Natural killer cell (primary cell): ENCODE results near the gene SLN. TPM values are rescaled to one million over a fixed set of nuclear protein-coding genes. Genes with fewer than 3 reads are reported as not detected.

Source experiments
- ATAC-seq, 3 donors: fragments of 150-1000 bp in 2 of 3; fragments of 200-7000 bp in 1 of 3; cut with Tn5 transposase; 1 replicate in 1 of 3; 2 replicates in 2 of 3; pipeline ENCODE4 v1.10.0; 2021; ENCODE audit warnings: mild to moderate bottlenecking in 2 of 3, moderate library complexity in 2 of 3
- DNase-seq, 2 donors: peaks; one replicate each; pipeline versions ENCODE4 v3.0.0 to v3.0.0-alpha.2; 2013 to 2021; ENCODE audit warnings: mixed read lengths in 1 of 2
- H3K27ac ChIP-seq: one replicate; pipeline ENCODE4 v1.5.1; 2013; ENCODE audit warnings: mild to moderate bottlenecking, low read length
- H3K27me3 ChIP-seq: one replicate; pipeline ENCODE4 v1.6.1; 2013; ENCODE audit warnings: low read length; ENCODE audit not compliant: control insufficient read depth, insufficient read depth
- H3K36me3 ChIP-seq: one replicate; pipeline ENCODE4 v1.6.1; 2013; ENCODE audit warnings: low read length; ENCODE audit not compliant: control insufficient read depth, insufficient read depth
- H3K4me1 ChIP-seq: one replicate; pipeline ENCODE4 v1.6.1; 2013; ENCODE audit warnings: low read length; ENCODE audit not compliant: control insufficient read depth, insufficient read depth
- H3K4me3 ChIP-seq: one replicate; pipeline ENCODE4 v1.5.1; 2013; ENCODE audit warnings: low read length
- H3K9me3 ChIP-seq: one replicate; pipeline ENCODE4 v1.6.1; 2013; ENCODE audit warnings: low read length; ENCODE audit not compliant: control insufficient read depth, insufficient read depth
- H3K27ac Mint-ChIP-seq, 2 donors: one replicate each; pipeline ENCODE4 v1.8.0; 2022; ENCODE audit warnings: mild to moderate bottlenecking in 2 of 2, mixed read lengths in 2 of 2, moderate library complexity in 1 of 2
- H3K27me3 Mint-ChIP-seq, 2 donors: one replicate each; pipeline ENCODE4 v1.8.0; 2022; ENCODE audit warnings: low read depth in 2 of 2, mixed read lengths in 2 of 2
- H3K36me3 Mint-ChIP-seq: one replicate; pipeline ENCODE4 v1.8.0; 2022; ENCODE audit warnings: mixed read lengths
- H3K4me1 Mint-ChIP-seq, 2 donors: one replicate each; pipeline ENCODE4 v1.8.0; 2022; ENCODE audit warnings: mixed read lengths in 2 of 2
- H3K4me3 Mint-ChIP-seq: one replicate; pipeline ENCODE4 v1.8.0; 2022; ENCODE audit warnings: mild to moderate bottlenecking, moderate library complexity, mixed read lengths
- H3K9me3 Mint-ChIP-seq, 2 donors: one replicate each; pipeline ENCODE4 v1.8.0; 2022; ENCODE audit warnings: mixed read lengths in 2 of 2
- CTCF ChIP-seq: fragments of 200-600 bp; IDR thresholded peaks from one replicate; pipeline ENCODE4 v1.8.0; 2022; ENCODE audit warnings: antibody characterized with exemption
- WGBS: methylation state at CpG from one replicate; pipeline ENCODE4 v1.1.7; 2013; ENCODE audit warnings: missing lambda C conversion rate; ENCODE audit not compliant: insufficient coverage; 5-methylcytosine and 5-hydroxymethylcytosine counted together
- intact Hi-C: fragments of 100-400 bp; cut with micrococcal nuclease; formaldehyde crosslinking; loops from one replicate; pipeline ENCODE4 v1.14.2; 2022
- total RNA-seq, 4 donors: library from RNA; stranded (reverse); fragments of 120-200 nt in 1 of 4; gene quantifications; one replicate each; pipeline versions ENCODE4 v1.2.3 to v1.2.4, GENCODE V29; 2013 to 2022

SLN gene
- total RNA-seq, 3 donors from 2014 or later (not counting 1 experiment from before 2014, with no cell fraction given), result not detected

DNA sequence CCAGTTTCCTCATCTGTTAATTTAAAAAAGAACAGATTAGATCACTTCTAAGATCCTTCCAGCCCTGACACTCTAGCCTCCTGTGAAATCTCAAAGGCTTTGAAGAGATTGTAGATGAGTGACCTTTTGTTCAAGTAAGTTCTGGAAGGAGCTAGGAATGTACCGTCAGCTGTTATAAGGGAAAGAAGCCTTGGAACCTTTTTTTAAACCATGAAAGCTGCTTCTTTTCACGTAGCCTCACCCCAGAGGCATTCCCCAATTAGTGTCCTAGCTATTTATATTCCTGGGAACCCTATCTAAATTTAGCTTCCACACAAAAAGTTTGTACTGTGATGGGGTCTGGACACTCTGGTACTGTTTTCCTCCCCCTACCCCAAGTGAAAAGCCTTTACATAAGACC, 35.8 kb upstream of the SLN start:
- H3K9me3 Mint-ChIP-seq, result peaks cover 0 to 2% of the 10 kb centered on the region in 2 donors
- DNase-seq, result no peak

GRCh38 chr11:107744736-107745135, 32.9 kb upstream of the SLN start:
- H3K9me3 ChIP-seq, result no peaks in the 10 kb centered on the region
- no peak overlapping the region for H3K27ac Mint-ChIP-seq
- H3K9me3 Mint-ChIP-seq, result peaks cover 0 to 2% of the 10 kb centered on the region in 2 donors
- H3K27me3 Mint-ChIP-seq, result peaks cover 21 to 24% of the 10 kb centered on the region in 2 donors
- ATAC-seq, result no peak
- H3K36me3 Mint-ChIP-seq, result no peaks in the 10 kb centered on the region
- WGBS, result 0% methylated on average over 1 of the region's 3 CpGs
- H3K36me3 ChIP-seq, result no peaks in the 10 kb centered on the region
- H3K27me3 ChIP-seq, result peaks cover 2% of the 10 kb centered on the region
- H3K4me3 ChIP-seq, result no peak overlapping the region
- H3K4me1 Mint-ChIP-seq, result no peaks in the 10 kb centered on the region
- DNase-seq, result no peak
- no peak overlapping the region for H3K27ac ChIP-seq
- no peaks in the 10 kb centered on the region for H3K4me1 ChIP-seq
- intact Hi-C loops, result no loop called here
- no peak overlapping the region for H3K4me3 Mint-ChIP-seq
- TF ChIP-seq CTCF, result no peak

More for the DNA sequence above, 35.8 kb upstream of the SLN start:
- Histone ChIP-seq H3K4me3 (no peak overlapping the region), H3K27me3 (peaks cover 2% of the 10 kb centered on the region), H3K4me1 (no peaks in the 10 kb centered on the region), H3K27ac (no peak overlapping the region), H3K9me3 (no peaks in the 10 kb centered on the region), H3K36me3 (no peaks in the 10 kb centered on the region)
- no peak overlapping the region for H3K27ac Mint-ChIP-seq
- no peak for ATAC-seq
- H3K4me3 Mint-ChIP-seq, result no peak overlapping the region
- H3K27me3 Mint-ChIP-seq, result peaks cover 11 to 17% of the 10 kb centered on the region in 2 donors
- 100% methylated on average over 1 of the region's 2 CpGs for WGBS
- no peak for TF ChIP-seq CTCF
- intact Hi-C loops, result no loop called here
- H3K4me1 Mint-ChIP-seq, result no peaks in the 10 kb centered on the region
- H3K36me3 Mint-ChIP-seq, result no peaks in the 10 kb centered on the region

GRCh38 chr11:107743191-107743590, 31.3 kb upstream of the SLN start:
- ATAC-seq (no peak), DNase-seq (no peak)
- TF ChIP-seq CTCF, result no peak
- no peaks in the 10 kb centered on the region for H3K36me3 Mint-ChIP-seq
- Histone ChIP-seq H3K27me3 (peaks cover 2% of the 10 kb centered on the region), H3K4me3 (no peak overlapping the region), H3K9me3 (no peaks in the 10 kb centered on the region), H3K27ac (no peak overlapping the region), H3K36me3 (no peaks in the 10 kb centered on the region), H3K4me1 (no peaks in the 10 kb centered on the region)
- intact Hi-C loops, result no loop called here
- WGBS, result 62% methylated on average over 3 of the region's 3 CpGs
- H3K27me3 Mint-ChIP-seq, result peaks cover 20 to 26% of the 10 kb centered on the region in 2 donors
- H3K9me3 Mint-ChIP-seq, result peaks cover 0 to 2% of the 10 kb centered on the region in 2 donors
- H3K4me3 Mint-ChIP-seq, result no peak overlapping the region
- H3K4me1 Mint-ChIP-seq, result no peaks in the 10 kb centered on the region
- no peak overlapping the region for H3K27ac Mint-ChIP-seq
